Stimulated activated CD4-positive, alpha-beta T cell treated with anti-CD3 and anti-CD28 coated beads, Interleukin-12 subunit alpha, Interleukin-12 subunit beta, amount 100 ng/mL, for 24 hours (primary cell): ENCODE data around the gene RORB.

Experiments
- DNase-seq, 2 experiments: peaks; one replicate each; pipeline ENCODE4 v3.0.0-alpha.2; 2020; ENCODE audit warnings: low read depth in 2 of 2

Gene RORB

DNA sequence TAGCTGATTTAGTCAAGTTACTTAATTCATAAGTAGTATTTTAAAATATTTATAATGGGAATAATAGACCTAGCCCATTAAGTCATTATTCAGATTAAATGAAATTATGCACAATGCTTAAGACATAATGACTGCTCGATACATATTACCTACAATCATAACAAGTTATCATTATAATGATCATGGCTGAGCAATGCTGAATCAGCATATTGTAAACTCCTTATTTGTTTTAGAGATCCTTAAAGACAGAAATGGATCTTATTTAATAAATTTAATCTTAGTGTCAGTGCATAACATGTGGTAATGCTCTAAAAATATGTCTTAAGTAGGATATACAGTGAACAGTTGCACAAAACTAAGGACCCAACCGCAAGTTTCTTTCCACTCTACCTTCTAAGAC, 221.6 kb downstream of the RORB start:
- no peak for DNase-seq

DNA sequence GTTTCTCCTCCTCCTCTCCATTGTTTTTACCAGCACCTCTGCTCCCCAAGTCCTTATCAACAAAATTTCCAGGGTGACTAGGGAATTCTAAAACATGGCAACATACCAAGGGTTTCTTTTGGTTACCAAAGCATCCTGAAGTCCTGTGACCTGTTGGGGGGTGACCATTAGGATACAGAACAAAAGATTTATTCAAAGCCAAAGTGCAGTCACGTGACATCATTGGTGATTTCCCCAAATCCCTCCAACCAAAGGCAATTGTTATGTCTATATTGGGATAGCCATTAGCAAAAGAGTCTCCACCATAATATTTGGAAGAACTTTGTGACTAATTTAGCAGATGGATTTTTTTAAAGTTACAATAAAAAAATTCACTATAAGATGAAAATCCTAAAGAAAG, 222.2 kb downstream of the RORB start:
- DNase-seq: no peak

DNA sequence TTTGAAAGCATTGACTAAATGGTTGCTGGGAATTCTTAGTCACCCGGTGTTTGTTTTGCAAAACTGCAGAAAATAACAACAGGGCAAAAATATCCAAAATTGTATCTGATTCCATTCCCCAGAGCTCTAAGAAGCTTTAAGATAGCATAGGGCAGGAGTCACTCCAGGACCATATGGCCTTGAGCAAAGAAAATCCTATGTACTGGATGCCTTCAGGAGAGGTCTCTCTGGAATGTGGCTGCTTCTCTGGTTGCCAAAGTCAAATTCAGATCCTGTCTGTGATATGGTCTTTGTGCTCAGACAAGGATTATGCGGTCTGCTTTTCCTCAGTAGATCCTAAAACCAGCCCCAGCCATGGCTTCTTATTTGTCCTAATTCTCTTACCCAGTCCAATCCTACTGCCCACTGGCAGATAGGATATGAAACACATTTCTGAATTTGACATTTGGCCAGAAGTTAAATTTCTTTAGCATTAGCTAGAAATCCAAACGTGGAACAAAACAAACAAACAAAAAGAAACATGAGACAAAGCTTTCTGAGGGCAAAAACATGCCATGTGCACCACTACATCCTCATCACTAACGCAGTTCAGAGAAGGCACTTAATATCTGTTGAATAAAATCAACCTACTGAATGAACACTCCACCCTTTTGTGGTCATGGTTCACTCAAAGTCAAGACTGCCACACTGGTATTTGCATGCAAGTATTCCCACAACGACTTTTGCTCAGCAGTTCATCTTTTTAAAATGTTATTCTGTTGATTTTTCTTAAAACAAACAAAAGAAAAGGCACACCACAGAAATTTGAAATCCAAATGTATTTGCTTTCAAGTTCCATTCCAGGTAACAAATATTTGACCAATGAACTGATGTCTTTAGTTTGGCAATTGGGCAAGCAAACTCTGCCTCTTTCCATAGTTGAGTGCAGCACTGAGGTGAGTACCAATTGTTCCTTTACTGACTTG, 224.8 kb downstream of the RORB start:
- DNase-seq: no peak

DNA sequence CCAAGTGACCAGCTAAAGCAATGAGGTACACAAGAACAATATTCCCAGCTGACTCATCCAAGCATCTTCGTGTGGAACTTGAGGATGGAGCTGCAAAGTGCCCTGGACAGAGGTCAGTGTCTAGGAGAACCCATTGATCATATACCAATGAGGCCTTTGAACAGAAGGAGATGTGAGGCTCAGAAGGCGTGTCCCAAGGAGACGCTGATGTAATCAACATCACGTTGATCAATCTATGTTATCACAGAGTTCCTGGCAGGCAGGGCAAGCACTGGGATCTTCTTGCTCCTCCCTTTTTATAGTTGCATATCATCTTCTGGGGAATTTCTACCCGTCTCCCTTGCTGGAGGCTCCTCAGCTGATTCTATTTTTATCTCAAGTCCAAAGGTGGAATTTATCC, 227.2 kb downstream of the RORB start:
- no peak for DNase-seq

DNA sequence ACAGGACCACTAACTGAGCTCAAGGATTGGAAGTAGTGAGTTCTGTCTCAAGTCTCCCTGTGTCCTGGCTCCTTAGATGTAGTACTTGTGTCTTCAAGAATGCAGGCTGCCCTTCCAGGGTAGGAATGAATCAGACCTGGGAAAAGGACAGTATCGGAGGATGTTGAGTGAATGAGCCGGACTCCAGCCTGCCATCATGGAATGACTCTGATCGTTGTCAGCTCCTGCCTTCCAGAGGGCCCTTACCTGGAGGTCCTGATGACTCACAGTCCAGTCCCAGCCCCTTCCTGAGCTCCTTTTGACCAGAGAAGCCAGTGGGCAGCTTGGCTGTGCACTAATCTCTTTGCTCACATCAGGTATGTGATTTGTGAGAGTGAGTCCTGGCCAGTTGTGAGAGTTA, 229.4 kb downstream of the RORB start:
- no peak for DNase-seq

DNA sequence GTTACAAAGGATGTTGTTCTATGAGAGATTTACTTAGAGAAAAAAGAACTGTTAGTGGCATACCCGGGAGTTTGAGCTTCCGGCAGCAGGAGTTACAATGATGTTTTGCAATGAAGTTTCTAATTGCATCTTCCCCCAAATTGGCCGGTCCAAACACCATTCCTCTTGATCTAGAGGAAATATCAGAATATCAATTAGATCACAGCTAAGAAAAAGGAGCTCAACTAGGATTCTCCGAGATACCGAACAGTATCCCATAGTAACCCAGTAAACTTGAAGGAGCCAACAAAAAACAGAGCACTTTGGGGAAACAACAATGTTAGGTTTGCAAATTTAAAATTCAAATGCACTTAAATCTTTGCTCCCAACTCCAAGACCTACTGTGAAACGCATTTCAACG, 231.0 kb downstream of the RORB start:
- no peak for DNase-seq

DNA sequence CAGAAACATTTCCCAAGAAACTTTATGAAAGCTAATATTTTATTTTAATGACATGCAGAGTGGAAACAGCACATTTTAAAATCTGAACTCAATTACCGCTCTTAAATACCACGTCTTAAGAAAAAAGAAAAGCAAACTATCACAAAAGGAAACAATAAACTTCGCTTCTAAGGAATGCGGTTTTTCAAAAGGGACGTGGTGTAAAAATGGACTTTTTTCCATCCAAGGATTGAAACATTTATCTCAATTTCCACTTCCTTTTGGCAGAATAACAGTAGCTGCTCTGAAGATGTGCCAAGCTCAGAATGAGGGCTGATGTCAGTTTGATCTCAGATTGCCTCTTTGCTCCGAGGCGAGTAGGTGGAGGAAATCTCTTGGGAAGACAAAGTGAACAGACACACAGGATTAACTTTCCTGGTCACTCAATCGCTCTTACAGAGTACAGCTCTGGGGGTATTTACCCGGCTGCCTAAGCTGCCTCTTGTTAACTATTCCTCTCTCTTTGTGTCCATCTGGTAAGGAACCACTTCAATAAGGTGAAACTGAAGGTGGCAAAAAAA, 232.1 kb downstream of the RORB start:
- DNase-seq: no peak

DNA sequence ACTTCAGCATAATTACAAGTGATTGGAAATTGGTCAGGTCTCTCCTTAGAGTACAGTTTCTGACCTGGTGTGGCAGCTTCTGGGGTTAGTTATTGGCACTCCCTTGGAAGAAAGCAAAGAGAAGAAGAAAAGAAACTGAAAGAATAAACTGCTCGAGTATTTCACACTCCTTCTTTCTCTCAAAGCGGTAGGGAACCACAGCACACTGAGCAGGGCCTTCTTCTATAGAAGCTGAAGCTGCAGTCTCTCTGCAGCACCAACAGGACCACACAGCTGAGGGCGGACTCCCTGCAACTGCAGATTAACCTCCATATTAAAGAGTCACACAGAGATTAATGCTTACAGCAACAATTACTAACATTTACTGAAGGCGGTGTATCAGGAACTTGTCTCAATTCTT, 238.6 kb downstream of the RORB start:
- no peak for DNase-seq

DNA sequence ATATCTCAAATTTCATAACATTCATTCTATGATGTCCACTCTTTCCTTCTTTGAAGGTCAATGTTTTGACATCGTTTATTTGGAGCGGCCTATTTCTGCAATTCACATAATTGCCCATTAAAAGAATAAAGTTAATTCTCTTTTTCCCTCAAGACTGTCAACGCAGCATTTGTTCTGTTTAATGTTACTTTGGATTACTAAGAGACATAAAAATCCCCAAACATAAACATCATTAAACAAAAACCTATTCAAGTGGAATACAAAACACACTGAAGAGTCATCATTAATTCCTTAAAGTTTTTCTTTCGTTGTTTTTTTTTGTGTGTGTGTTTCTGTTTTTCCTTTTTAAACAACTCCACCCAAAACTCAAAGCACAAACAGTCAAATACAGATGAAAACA, 239.5 kb downstream of the RORB start:
- no peak for DNase-seq

DNA sequence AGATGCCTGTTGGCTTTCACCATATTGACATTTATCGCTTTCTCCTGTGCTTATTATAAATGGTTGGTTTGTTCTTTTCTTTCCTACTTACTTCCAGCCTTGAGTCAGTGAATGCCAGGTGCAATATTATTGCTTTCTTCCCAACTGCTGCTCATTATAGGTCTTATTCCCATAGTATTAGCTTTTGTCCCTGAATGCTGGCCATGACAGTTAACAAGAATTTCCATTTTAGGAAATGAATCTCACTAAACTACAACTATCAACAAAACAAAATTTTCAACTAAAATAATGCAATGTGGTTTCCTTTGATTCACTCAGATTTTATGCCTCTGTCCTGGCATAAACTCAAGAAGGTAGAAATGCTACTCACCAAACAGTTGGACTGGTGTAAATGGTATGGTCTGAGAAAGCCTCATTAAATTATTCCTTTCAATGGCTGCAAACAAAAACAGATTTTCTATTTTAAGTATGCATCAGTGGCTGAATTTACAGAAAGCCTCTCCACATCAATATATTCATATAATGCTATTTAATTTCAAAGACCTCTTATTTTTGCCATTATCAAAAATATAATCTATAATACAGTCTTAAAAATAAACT, 245.2 kb downstream of the RORB start:
- no peak for DNase-seq
